HepG2 (cell line): Measurements from ENCODE around the gene CYB5D1. TPM values are rescaled to one million over a fixed set of nuclear protein-coding genes. Genes with fewer than 3 reads are reported as not detected.

ENCODE experiments used
- BCL3 ChIP-seq: sonication (generic); formaldehyde crosslinking; IDR thresholded peaks from 2 replicates; pipeline ENCODE4 v1.5.1; 2020; ENCODE audit warnings: mild to moderate bottlenecking, missing genetic modification reagents, moderate library complexity
- BCL6 ChIP-seq: IDR thresholded peaks from 2 replicates; pipeline ENCODE4 v1.6.1; 2016; ENCODE audit warnings: missing genetic modification reagents, missing compliant biosample characterization
- E2F1 ChIP-seq: sonication (generic); formaldehyde crosslinking; IDR thresholded peaks from 2 replicates; pipeline ENCODE4 v1.5.0; 2020; ENCODE audit warnings: missing genetic modification reagents
- HMGXB3 ChIP-seq: sonication (generic); formaldehyde crosslinking; IDR thresholded peaks from 2 replicates; pipeline ENCODE4 v1.4.0; 2020; ENCODE audit warnings: missing genetic modification reagents, borderline replicate concordance
- KLF15 ChIP-seq: sonication (generic); formaldehyde crosslinking; IDR thresholded peaks from 2 replicates; pipeline ENCODE4 v1.8.1; 2023; ENCODE audit warnings: borderline replicate concordance, mild to moderate bottlenecking, inconsistent platforms, missing genetic modification reagents, mixed read lengths
- MTF2 ChIP-seq: sonication (generic); formaldehyde crosslinking; IDR thresholded peaks from 2 replicates; pipeline ENCODE4 v1.5.0; 2020; ENCODE audit warnings: missing genetic modification reagents, borderline replicate concordance
- PAWR ChIP-seq: sonication (generic); formaldehyde crosslinking; IDR thresholded peaks from 2 replicates; pipeline ENCODE4 v1.4.0; 2020; ENCODE audit warnings: missing genetic modification reagents, mild to moderate bottlenecking, borderline replicate concordance
- SNAI1 ChIP-seq: sonication (generic); formaldehyde crosslinking; IDR thresholded peaks from 2 replicates; pipeline ENCODE4 v1.5.0; 2020; ENCODE audit warnings: mild to moderate bottlenecking, missing genetic modification reagents, borderline replicate concordance
- ZBTB40 ChIP-seq, 2 experiments: fragments of 450-650 bp in 1 of 2; sonication (generic) in 1 of 2; formaldehyde crosslinking in 1 of 2; IDR thresholded peaks; 2 replicates each; pipeline versions ENCODE4 v1.6.1 to v1.8.0; 2016 to 2022; ENCODE audit warnings: antibody characterized with exemption in 1 of 2, mild to moderate bottlenecking in 1 of 2, missing genetic modification reagents in 1 of 2
- ZNF501 ChIP-seq: sonication (generic); formaldehyde crosslinking; IDR thresholded peaks from 2 replicates; pipeline ENCODE4 v1.5.1; 2020; ENCODE audit warnings: mild to moderate bottlenecking, moderate library complexity, missing genetic modification reagents
- ZNF557 ChIP-seq: sonication (generic); formaldehyde crosslinking; IDR thresholded peaks from 2 replicates; pipeline ENCODE4 v1.4.0; 2020; ENCODE audit warnings: missing genetic modification reagents
- polyA plus RNA-seq, 8 experiments: library from polyadenylated mRNA; depleted of rRNA in 3 of 8; stranded (reverse) in 7 of 8; unstranded in 1 of 8; fragments of >200 nt; fragmentation: Illumina TruSeq in 4 of 8; extraction: Trizol in 4 of 8; gene quantifications; 2 replicates each; pipeline versions ENCODE4 v1.2.1 to v1.2.3, GENCODE V29; 2011 to 2016; ENCODE audit warnings: low read depth in 4 of 8, missing spikeins in 1 of 8, mixed read lengths in 1 of 8; ENCODE audit not compliant: insufficient read depth in 1 of 8
- total RNA-seq, 5 experiments: library from RNA; depleted of rRNA; stranded (reverse); fragments of >200 nt; fragmentation: Illumina TruSeq; extraction: Trizol; gene quantifications; 2 replicates each; pipeline ENCODE4 v1.2.3, GENCODE V29; 2016; ENCODE audit warnings: low read depth in 1 of 5

CYB5D1 gene
- total and polyA plus RNA-seq, 2 of the 13 experiments (the other 11 are each of a cell fraction or from before 2014, with no cell fraction given), result 8.9 to 17.0 TPM

GRCh38 chr17:7836596-7837407 lies 21.0 kb upstream of the CYB5D1 start (continued):
- no peak for TF ChIP-seq E2F1 (CRISPR knock-in tag)
- TF ChIP-seq ZNF557 (CRISPR knock-in tag), result no peak
- TF ChIP-seq ZBTB40 (IDR thresholded peaks at IDR 0.05), result no peak
- TF ChIP-seq ZBTB40 (CRISPR knock-in tag; IDR thresholded peaks at IDR 0.05), result peak; percentile 35; the same call in 1 of the 2 replicates
- no peak for TF ChIP-seq BCL3
- no peak for TF ChIP-seq MTF2
- TF ChIP-seq SNAI1 (CRISPR knock-in tag), result peak; percentile 84; the same call in 1 of the 2 replicates
- no peak for TF ChIP-seq PAWR (CRISPR knock-in tag)
- TF ChIP-seq HMGXB3 (CRISPR knock-in tag), result peak; percentile 82; the same call in 1 of the 2 replicates
- TF ChIP-seq KLF15 (CRISPR knock-in tag), result no peak; the same call in 1 of the 2 replicates
- peak; percentile 79 for TF ChIP-seq ZNF501 (CRISPR knock-in tag)
- TF ChIP-seq BCL6 (CRISPR knock-in tag), result peak; percentile 85
